CD4-positive, alpha-beta T cell treated with Interleukin-10 for 1 hour (primary cell): ENCODE measurements around the gene MUC5AC.

ENCODE experiments used
- DNase-seq: peaks from one replicate; pipeline ENCODE4 v3.0.0-alpha.2; 2020

Gene MUC5AC

DNA sequence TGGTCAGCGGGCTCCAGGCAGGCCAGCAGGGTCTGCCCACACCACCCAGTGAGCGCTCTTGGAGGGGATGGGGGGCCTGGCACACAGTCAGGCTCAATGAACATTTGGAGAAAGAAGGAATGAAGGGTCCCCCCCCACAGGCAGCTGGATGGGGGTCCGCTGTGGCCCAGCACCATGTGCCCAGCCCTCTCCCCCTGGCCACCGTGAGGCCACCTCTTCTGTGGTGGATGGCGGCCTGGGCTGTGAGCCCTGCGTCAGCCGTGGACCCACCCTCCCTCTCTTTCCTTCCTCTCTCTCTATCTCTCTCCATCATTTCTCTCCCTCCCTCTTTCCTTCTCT is 35.1 kb upstream of the MUC5AC start:
- no peak for DNase-seq

- no peak for DNase-seq
Measured at GRCh38 chr11:1123970-1124369, 33.8 kb upstream of the MUC5AC start.

- DNase-seq = no peak
Measured at GRCh38 chr11:1125803-1126202, 31.9 kb upstream of the MUC5AC start.

GRCh38 chr11:1126491-1126926 is 31.2 kb upstream of the MUC5AC start:
- no peak for DNase-seq

- DNase-seq = no peak
Measured at GRCh38 chr11:1126935-1127663, 30.7 kb upstream of the MUC5AC start.

DNA sequence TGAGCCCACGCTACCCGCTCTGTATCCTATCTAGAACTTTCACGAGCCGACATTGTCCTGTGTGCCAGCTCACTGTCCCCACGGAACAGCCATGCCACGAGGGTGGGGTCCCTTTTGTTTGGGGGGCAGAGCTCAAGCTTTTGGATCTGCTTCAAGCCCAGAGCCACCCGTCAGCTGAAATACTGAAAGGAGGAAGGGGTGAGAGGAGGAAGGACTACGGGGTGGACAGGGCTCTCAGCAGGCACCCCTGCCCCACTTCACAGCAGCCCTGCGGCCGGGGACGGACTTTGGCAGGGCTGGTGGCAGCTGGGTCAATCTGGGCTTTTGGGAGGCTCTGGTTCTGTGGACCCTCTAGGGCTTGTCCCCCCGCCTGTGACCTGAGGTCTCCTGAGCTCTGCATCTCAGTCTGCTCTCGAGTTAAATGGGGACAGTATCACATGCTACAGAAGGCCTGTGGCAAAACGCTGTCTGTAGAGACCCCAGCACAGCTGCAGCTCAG is 30.0 kb upstream of the MUC5AC start:
- no peak for DNase-seq

DNA sequence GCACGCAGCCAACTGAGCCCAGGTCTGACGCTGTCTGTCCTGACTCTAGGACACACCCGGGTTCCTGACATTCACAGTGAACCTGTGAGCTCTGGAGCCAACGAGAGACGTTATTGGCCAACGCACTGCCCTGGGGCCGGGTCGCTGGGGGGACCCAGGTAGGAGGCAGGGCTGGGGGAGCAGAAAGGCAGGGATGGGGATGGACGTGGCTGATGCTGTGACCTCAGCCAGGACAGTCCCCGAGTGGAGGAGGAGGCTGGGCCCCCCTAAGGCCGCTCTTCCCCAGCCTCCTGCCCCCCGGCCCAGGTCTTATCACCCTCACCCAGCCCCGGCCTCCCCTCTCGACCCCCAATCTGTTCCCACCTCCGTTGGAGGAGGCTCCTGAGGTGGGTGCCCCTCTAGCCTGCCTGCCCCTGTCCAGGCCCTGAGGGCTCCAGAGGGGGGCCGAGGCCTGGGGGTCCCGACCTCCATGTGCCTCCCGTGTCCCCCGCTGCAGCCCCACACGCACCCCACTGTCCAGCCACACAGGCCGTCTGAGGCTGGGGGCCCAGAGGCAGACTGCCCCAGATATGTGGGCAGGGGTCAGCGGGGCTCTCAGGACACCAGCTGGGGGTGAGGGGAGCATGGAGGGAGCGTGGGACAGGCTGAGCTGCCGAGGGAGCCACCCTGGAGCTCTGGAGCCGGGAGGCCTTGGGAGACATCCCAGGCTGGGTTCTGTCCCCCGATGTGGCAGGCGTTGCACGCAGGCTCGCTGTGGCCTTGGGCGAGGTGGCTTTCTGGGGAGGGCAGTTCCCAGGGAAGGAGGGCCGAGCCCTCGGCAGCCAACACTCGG is 29.2 kb upstream of the MUC5AC start:
- DNase-seq = no peak

GRCh38 chr11:1129143-1129610 is 28.6 kb upstream of the MUC5AC start:
- DNase-seq = no peak

- DNase-seq = no peak
Measured at GRCh38 chr11:1129611-1130160, 28.1 kb upstream of the MUC5AC start.

DNA sequence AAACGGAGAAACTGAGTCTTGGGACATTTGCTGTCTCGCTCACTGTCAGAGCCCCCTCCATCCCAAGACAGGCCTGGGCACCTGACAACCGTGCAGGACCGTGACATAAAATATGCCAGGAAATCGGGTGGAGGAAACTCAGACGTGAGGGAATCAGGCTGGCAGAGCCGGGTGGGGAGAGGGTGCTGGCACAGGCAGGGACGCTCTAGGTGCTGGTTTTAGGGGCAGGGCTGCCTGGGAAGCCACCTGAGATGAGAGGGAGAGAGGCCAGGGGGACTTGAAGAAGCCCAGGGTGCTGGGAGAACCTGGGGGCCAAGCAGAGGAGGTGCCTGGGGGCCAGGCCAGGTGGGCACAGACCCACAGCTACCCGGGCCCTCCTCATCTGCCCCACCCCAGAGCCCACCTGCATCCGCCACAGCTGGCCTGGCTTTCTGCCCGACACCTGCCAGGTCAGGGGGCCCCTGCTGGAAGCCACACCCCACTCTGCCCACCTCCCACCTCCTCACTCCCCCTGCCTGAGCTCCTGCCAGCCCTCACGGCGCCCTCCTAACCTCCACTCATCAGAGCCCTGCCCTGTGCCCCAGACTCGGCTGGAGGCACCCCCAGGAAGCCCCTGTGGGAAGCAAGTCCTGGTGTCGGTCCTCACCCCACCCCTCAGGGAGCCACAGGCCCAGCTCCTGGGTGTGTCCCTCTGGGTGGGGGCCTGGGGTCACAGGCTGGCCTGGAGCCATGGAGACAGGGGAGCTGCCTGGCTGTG is 27.3 kb upstream of the MUC5AC start:
- DNase-seq = no peak

GRCh38 chr11:1131033-1131911 is 26.5 kb upstream of the MUC5AC start:
- DNase-seq = no peak

DNA sequence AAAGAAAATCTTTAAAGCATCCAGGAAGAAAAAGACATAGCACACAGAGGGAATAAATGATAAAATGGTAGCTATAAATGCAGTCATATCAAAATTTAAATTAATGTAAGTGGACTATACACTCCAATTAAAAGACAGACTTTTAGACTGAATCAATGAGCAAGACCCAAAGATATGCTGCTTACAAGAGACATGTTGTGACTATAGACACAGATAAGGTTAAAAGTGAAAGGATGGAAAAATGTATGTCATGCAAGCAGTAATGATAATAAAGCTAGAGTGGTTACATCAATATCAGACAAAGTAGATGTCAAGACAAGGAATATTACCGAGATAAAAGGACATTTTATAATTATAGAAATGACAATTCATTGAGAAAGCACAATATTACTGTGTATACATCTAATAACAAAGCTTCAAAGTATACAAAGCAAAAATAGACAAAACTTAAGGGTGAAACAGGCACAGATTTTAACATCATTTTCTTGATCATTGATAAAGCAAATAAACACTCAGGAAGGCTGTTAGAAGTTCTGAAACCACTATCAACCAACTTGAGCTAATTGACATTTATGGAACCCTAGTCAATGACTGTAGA is 22.8 kb upstream of the MUC5AC start:
- DNase-seq = no peak

DNA sequence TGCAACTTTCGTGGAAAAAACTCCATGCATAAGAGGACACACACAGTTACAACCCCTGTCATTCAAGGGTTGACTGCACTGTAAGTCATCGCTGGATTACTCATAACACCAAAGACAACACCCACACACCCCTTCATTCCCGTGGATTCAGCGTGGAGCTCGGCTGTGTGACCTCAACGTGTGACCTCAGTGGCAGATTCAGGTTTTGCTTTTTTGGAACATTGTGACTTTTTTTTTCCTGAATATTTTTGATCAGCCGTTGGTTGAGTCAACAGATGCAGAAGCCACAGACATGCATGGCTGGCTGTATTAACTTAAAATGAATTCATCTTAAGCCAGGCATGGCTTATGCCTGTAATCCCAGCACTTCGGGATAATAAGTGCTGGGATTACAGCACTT is 19.7 kb upstream of the MUC5AC start:
- no peak for DNase-seq

GRCh38 chr11:1139441-1140083 is 18.2 kb upstream of the MUC5AC start:
- DNase-seq = no peak

DNA sequence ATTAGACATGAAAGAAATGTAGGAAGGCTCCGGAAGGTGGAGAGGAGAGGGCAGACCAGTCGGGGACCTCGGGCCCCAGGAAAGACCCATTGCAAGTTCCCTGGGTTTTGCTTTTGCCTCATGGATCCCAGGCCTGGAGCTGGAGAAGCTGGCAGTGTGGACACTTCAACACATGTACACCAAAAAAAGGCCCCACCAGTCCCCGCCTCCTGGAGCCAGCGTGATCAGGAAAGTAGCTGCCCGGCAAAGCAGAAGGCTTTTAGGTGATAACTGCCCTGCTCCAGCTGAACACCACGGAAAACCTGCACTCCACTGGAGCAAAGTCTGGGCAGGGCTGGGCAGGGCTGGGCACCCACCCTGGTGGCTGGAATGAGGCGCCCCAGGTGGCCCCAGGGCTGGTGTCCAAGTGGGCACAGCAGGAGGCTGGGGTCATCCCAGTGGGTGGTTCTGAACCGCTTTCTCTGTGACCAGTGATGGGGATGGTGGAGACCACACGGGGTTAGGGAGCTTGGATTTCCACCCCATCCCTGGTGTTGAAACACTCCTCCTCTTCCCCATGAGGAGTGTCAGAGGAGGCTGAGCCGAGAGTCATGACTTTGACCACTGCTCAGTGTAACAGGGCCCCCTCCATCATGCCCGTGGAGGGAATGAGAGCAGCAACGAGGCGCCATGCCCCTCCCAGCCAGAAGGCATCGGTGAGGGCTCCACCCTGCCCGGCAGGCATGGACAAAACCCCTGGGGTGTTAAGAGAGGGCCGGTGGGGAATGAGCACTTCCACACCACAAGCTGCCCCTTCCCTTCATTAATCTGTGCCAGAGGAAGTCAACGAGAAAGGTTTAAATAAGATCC is 16.9 kb upstream of the MUC5AC start:
- no peak for DNase-seq

- DNase-seq = no peak
Measured at GRCh38 chr11:1146365-1146764, 11.4 kb upstream of the MUC5AC start.

- DNase-seq = no peak
Measured at GRCh38 chr11:1147792-1148191, 10.0 kb upstream of the MUC5AC start.

- no peak for DNase-seq
Measured at GRCh38 chr11:1148752-1149180, 9.0 kb upstream of the MUC5AC start.

GRCh38 chr11:1149545-1149944 is 8.2 kb upstream of the MUC5AC start:
- DNase-seq = no peak

- DNase-seq = no peak
Measured at GRCh38 chr11:1150116-1150515, 7.6 kb upstream of the MUC5AC start.
